HL-60 (cell line): Measurements from ENCODE around the gene POFUT1.

Source experiments
- DNase-seq, 2 experiments: peaks; one replicate each; pipeline ENCODE4 v3.0.0-alpha.2; 2010 to 2020; ENCODE audit warnings: low read depth in 1 of 2, low spot score in 1 of 2
- H3K27ac ChIP-seq: fragments of 250-450 bp; sonication (Bioruptor Pico); replicated peaks from 2 replicates; pipeline ENCODE4 v1.5.1; 2020; ENCODE audit warnings: mild to moderate bottlenecking, moderate library complexity
- H3K27me3 ChIP-seq: fragments of 250-450 bp; sonication (Bioruptor Pico); 2 replicates; pipeline ENCODE4 v1.5.1; 2021; ENCODE audit warnings: mild to moderate bottlenecking, moderate library complexity; ENCODE audit not compliant: insufficient read depth, poor library complexity, severe bottlenecking
- H3K4me3 ChIP-seq: replicated peaks from 2 replicates; pipeline ENCODE4 v1.5.1; 2011; ENCODE audit warnings: mild to moderate bottlenecking, control low read depth, low read length; ENCODE audit not compliant: insufficient read depth
- GABPA ChIP-seq: IDR thresholded peaks from 2 replicates; pipeline ENCODE4 v1.6.1; 2012; ENCODE audit warnings: low read depth
- POLR2AphosphoS5 ChIP-seq: IDR thresholded peaks from 2 replicates; pipeline ENCODE4 v1.6.1; 2012; ENCODE audit warnings: low read depth
- SPI1 ChIP-seq: IDR thresholded peaks from 2 replicates; pipeline ENCODE4 v1.6.1; 2012; ENCODE audit warnings: low read depth, mild to moderate bottlenecking, borderline replicate concordance
- TF ChIP-seq, protein P1 (sequence below): IDR thresholded peaks from one replicate; pipeline ENCODE4 v1.5.1; 2011; ENCODE audit warnings: low read length, control low read depth, inconsistent platforms; ENCODE audit not compliant: insufficient read depth
- TF ChIP-seq, protein P2 (sequence below): IDR thresholded peaks from 2 replicates; pipeline ENCODE4 v1.6.1; 2012; ENCODE audit warnings: low read depth; ENCODE audit not compliant: insufficient replicate concordance

POFUT1 gene

DNA sequence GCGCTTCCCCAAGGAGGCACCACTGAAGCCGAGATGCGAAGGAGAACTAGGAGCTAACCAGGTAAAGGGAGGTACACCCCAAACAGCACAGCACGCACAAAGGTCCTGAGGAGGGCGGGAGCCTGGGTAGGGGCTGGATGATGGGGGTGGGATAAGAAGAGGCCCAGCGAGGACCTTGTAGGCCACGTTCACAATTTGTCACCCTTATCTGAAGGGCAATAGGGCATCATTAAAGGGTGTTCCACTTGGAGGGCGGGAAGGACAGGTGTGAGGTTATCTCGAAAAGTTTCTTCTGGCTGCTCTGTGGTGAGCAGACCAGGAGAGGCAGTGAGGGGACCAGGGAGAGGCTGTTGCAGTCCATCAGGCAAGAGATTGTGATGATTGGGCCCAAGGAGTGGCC lies 25.6 kb downstream of the POFUT1 start:
- TF ChIP-seq POLR2AphosphoS5, result no peak
- no peak for DNase-seq

DNA sequence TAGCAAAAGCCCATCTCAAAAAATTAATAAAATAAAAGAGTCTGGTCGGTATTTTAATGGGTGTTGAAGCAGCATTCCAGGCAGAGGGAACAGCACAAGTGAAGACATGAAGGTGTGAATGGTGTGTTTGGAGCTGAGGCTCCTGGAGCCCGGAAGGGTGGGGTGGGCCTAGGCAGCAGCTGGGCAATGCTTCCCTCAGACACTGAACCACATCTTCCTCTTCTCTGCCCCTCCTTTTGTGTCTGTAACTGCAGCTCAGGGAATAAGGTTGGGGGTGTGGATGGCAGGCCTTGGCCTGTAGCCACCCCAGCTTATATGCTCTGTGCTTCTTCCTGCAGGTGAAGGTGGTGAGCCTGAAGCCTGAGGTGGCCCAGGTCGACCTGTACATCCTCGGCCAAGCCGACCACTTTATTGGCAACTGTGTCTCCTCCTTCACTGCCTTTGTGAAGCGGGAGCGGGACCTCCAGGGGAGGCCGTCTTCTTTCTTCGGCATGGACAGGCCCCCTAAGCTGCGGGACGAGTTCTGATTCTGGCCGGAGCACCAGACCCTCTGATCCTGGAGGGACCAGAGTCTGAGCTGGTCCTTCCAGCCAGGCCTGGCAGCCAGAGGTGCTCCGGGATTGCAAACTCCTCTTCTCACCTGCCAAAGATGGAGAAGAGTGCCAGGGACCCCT lies 26.6 kb downstream of the POFUT1 start:
- DNase-seq, result peak; percentile 51 to 85
- H3K27ac ChIP-seq, result peak overlapping the region; percentile 59
- H3K27me3 ChIP-seq, result no peaks in the 10 kb centered on the region
- peak; percentile 15; the same call in 1 of the 2 replicates for TF ChIP-seq SPI1
- TF ChIP-seq GABPA, result no peak
- H3K4me3 ChIP-seq, result no peak overlapping the region

More for the DNA sequence above, 25.6 kb downstream of the POFUT1 start:
- no peak overlapping the region for H3K4me3 ChIP-seq
- H3K27me3 ChIP-seq, result no peaks in the 10 kb centered on the region
- H3K27ac ChIP-seq, result peak overlapping the region; percentile 59; the same call in 1 of the 2 replicates

DNA sequence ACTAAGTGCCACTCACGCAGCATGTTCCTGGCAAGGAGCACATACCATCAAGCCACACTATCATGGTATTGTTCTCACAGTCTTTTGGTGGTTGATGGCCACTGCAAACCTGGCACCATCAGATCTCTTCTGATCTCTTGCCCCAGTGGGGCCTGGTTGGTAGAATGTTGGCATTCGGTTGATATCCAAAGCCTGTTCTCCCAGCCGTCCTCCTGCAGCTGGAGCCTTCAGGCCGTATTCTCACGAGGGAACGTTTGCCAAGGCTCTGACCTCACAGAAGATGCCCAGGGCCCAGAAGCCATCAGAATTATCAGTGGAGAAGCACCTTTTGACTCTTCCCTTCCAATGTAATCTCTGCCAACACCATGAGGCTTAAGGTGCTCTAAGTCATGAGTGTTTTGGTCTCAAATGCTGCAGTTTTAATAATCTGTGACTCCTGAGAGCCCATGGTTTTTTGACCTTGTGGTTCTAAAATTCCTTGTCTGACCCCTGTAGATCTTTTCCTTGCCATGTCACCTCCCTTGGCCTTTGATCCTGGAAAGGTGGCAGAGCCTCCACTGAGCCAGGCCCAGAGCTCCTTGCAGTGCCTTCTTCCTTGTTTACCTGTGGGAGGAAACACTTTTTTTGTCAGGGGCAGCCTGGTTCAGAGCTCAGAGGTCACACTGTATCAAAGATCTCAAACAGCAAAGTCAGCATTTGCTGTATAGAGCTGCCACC lies 27.8 kb downstream of the POFUT1 start:
- H3K27ac ChIP-seq, result peak overlapping the region; percentile 13
- no peak overlapping the region for H3K4me3 ChIP-seq
- DNase-seq, result no peak
- TF ChIP-seq, protein P1, sequence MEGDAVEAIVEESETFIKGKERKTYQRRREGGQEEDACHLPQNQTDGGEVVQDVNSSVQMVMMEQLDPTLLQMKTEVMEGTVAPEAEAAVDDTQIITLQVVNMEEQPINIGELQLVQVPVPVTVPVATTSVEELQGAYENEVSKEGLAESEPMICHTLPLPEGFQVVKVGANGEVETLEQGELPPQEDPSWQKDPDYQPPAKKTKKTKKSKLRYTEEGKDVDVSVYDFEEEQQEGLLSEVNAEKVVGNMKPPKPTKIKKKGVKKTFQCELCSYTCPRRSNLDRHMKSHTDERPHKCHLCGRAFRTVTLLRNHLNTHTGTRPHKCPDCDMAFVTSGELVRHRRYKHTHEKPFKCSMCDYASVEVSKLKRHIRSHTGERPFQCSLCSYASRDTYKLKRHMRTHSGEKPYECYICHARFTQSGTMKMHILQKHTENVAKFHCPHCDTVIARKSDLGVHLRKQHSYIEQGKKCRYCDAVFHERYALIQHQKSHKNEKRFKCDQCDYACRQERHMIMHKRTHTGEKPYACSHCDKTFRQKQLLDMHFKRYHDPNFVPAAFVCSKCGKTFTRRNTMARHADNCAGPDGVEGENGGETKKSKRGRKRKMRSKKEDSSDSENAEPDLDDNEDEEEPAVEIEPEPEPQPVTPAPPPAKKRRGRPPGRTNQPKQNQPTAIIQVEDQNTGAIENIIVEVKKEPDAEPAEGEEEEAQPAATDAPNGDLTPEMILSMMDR, result no peak
- 0 out of 2 replicates have a peak, but pooled peaks have one; percentile 17 for TF ChIP-seq POLR2AphosphoS5
- H3K27me3 ChIP-seq, result no peaks in the 10 kb centered on the region

DNA sequence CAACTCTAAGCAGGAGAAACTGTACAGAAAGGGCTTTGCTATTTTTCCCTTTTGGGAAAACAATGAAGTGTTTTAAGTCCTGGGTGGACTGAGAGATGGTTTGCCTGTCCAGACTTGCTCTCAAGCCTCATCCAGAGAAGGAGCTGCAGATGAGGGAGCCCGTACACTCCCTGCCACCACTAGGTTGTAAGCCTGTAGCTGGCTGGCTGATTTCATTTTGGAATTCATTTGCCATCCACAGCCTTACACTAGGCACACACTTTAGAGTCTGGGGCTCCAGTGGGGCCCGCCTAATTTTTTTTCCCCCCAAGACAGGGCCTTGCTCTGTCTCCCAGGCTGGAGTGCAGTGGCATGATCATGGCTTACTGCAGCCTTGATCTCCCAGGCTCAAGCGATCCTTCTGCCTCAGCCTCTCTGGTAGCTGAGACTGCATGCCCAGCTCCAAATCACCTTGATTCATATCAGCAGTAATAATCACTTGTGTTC lies 28.4 kb downstream of the POFUT1 start:
- no peak overlapping the region for H3K27ac ChIP-seq
- no peaks in the 10 kb centered on the region for H3K27me3 ChIP-seq
- DNase-seq, result no peak
- no peak overlapping the region for H3K4me3 ChIP-seq
- TF ChIP-seq, protein P2, sequence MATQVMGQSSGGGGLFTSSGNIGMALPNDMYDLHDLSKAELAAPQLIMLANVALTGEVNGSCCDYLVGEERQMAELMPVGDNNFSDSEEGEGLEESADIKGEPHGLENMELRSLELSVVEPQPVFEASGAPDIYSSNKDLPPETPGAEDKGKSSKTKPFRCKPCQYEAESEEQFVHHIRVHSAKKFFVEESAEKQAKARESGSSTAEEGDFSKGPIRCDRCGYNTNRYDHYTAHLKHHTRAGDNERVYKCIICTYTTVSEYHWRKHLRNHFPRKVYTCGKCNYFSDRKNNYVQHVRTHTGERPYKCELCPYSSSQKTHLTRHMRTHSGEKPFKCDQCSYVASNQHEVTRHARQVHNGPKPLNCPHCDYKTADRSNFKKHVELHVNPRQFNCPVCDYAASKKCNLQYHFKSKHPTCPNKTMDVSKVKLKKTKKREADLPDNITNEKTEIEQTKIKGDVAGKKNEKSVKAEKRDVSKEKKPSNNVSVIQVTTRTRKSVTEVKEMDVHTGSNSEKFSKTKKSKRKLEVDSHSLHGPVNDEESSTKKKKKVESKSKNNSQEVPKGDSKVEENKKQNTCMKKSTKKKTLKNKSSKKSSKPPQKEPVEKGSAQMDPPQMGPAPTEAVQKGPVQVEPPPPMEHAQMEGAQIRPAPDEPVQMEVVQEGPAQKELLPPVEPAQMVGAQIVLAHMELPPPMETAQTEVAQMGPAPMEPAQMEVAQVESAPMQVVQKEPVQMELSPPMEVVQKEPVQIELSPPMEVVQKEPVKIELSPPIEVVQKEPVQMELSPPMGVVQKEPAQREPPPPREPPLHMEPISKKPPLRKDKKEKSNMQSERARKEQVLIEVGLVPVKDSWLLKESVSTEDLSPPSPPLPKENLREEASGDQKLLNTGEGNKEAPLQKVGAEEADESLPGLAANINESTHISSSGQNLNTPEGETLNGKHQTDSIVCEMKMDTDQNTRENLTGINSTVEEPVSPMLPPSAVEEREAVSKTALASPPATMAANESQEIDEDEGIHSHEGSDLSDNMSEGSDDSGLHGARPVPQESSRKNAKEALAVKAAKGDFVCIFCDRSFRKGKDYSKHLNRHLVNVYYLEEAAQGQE, result no peak
- TF ChIP-seq, protein P1, result no peak
- TF ChIP-seq SPI1 (no peak), POLR2AphosphoS5 (no peak), GABPA (no peak)

DNA sequence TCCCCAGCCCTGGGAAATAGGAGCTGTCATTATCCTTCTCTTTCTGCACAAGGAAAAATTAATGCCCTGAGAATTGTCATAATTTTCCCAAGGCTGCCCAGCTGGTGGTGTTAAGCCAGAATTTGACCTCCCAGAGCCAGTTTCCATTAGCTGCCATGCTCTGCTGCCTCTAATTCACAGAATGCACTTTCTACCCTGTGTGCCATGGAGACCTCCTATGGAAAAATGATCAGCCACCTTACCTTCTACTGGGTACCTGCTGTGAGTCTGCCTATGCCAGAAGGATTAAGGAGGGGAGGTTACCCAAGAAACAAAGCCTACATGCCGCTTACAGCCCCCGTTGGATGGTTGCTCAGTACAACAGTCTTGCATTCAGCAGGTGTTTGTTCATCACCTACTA lies 29.1 kb downstream of the POFUT1 start:
- H3K27ac ChIP-seq, result no peak overlapping the region
- no peaks in the 10 kb centered on the region for H3K27me3 ChIP-seq
- no peak for DNase-seq
- TF ChIP-seq GABPA (no peak), SPI1 (no peak), POLR2AphosphoS5 (no peak)
- TF ChIP-seq, protein P2, result no peak
- TF ChIP-seq, protein P1, result no peak
- H3K4me3 ChIP-seq, result no peak overlapping the region
